ENCODE data around the gene SAMHD1. TPM values are rescaled to one million over a fixed set of nuclear protein-coding genes. Genes with fewer than 3 reads are reported as not detected.

The SAMHD1 gene
- total and polyA plus RNA-seq, 2 of the 13 experiments (the other 11 are each of a cell fraction or from before 2014, with no cell fraction given): 16.9 to 43.5 TPM

DNA sequence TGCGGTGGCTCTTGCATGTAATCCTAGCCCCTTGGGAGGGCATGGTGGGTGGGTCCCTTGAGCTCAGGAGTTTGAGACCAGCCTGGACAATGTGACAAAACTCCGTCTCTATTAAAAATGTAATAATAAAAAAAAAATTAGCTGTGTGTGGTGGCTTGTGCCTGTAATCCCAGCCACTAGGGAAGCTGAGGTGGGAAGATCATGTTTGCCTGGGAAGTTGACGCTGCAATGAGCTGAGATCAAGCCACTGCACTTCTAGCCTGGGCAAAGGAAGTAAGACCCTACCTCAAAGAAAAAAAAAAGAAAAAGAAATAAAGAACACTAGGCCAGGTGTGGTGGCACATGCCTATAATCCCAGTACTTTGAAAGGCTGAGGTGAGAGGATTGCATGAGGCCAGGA lies 4.5 kb upstream of the SAMHD1 start:
- H3K4me2 ChIP-seq (ENCODE audit: low read depth, low read length): 0 out of 2 replicates have a peak overlapping the region, but pooled peaks have one; percentile 71
- H3K4me3 ChIP-seq (replicated peaks in 1 of 3; ENCODE audit: insufficient read depth in 1 of 3, low read depth in 2 of 3, low read length in 3 of 3): no peak overlapping the region
- H4K20me1 ChIP-seq (ENCODE audit: insufficient read depth, low read length): no peaks in the 10 kb centered on the region
- no TSS peak for BruUV-seq (replicated peaks)
- FAIRE-seq: no peak
- no peaks in the 10 kb centered on the region for H3K79me2 ChIP-seq (ENCODE audit: insufficient read depth, low read length)
- peaks cover 88% of the 10 kb centered on the region for H3K4me1 ChIP-seq (ENCODE audit: insufficient read depth, low read length)
- H3K27me3 ChIP-seq (ENCODE audit: control insufficient read depth in 1 of 2, insufficient read depth in 2 of 2, low read length in 2 of 2): no peaks in the 10 kb centered on the region; a peak in 1 of 5 replicates
- ChIA-PET CTCF (ENCODE audit: low intra/inter-chr PET ratio, low total read pairs) (no interaction called here), POLR2A (interaction anchor here (1.3 to 1.6 kb wide), 2 partner anchors 23 to 140 kb away, joined by 3 read pairs; partner anchors contain the start of gene RBL1)
- H3K36me3 ChIP-seq (replicated peaks in 1 of 2; ENCODE audit: control insufficient read depth in 1 of 2, insufficient read depth in 2 of 2, low read length in 2 of 2): no peaks in the 10 kb centered on the region
- no peak overlapping the region for H2AFZ ChIP-seq (ENCODE audit: low read length)
- no peak for ATAC-seq
- no peak overlapping the region for H3K27ac ChIP-seq (ENCODE audit: extremely low read length, insufficient read depth, low read length)
- WGBS (ENCODE audit: low lambda C conversion rate): 85% methylated on average over 3 of the region's 3 CpGs
- intact Hi-C loops (cut with micrococcal nuclease; ENCODE audit: unreplicated experiment) (loop anchor here (10.0 kb wide), 1 partner anchor 139 kb away; the partner anchor contains the start of gene RBL1), in situ Hi-C loops (cut with HindIII; ENCODE audit: extremely low pct_ligation_motif_present, low pct_unique_long_range_greater_than_20kb) (no loop called here)
- no peak for DNase-seq (ENCODE audit: low spot score)
- TF ChIP-seq ZNF501 (CRISPR knock-in tag; IDR thresholded peaks at IDR 0.05) (0 out of 2 replicates have a peak, but pooled peaks have one; percentile 2), ZNF567 (CRISPR knock-in tag; IDR thresholded peaks at IDR 0.05; ENCODE audit: borderline replicate concordance) (0 out of 2 replicates have a peak, but pooled peaks have one; percentile 21), NFE2L1 (CRISPR knock-in tag; IDR thresholded peaks at IDR 0.05; ENCODE audit: borderline replicate concordance) (0 out of 2 replicates have a peak, but pooled peaks have one; percentile 14), ZBTB2 (CRISPR knock-in tag; IDR thresholded peaks at IDR 0.05; ENCODE audit: low read depth) (no peak)
- no peak overlapping the region for H3K9ac ChIP-seq (ENCODE audit: insufficient read depth, low read depth, low read length)
- no peaks in the 10 kb centered on the region for H3K9me3 ChIP-seq (ENCODE audit: low read length)

GRCh38 chr20:36951979-36952738 lies 651 bp upstream of the SAMHD1 start:
- POLR2A ChIA-PET: interaction anchor here (1.0 to 1.5 kb wide), 2 partner anchors 70 to 226 kb away, joined by 3 to 7 read pairs; partner anchors contain the start of genes MROH8 and RPN2
- ATAC-seq (peak; percentile 3), FAIRE-seq (no peak), DNase-seq (ENCODE audit: low spot score) (no peak)
- Histone ChIP-seq H4K20me1 (ENCODE audit: insufficient read depth, low read length) (no peaks in the 10 kb centered on the region), H3K27ac (ENCODE audit: extremely low read length, insufficient read depth, low read length) (peak overlapping the region; percentile 72), H3K79me2 (ENCODE audit: insufficient read depth, low read length) (peaks cover 14% of the 10 kb centered on the region), H3K9me3 (ENCODE audit: low read length) (no peaks in the 10 kb centered on the region), H3K9ac (ENCODE audit: insufficient read depth, low read depth, low read length) (peak overlapping the region; percentile 67), H3K36me3 (replicated peaks in 1 of 2; ENCODE audit: control insufficient read depth in 1 of 2, insufficient read depth in 2 of 2, low read length in 2 of 2) (no peaks in the 10 kb centered on the region), H3K4me1 (ENCODE audit: insufficient read depth, low read length) (peaks cover 76% of the 10 kb centered on the region), H3K4me2 (ENCODE audit: low read depth, low read length) (peak overlapping the region; percentile 86), H2AFZ (ENCODE audit: low read length) (peak overlapping the region; percentile 85), H3K27me3 (ENCODE audit: control insufficient read depth in 1 of 2, insufficient read depth in 2 of 2, low read length in 2 of 2) (no peaks in the 10 kb centered on the region; a peak in 1 of 5 replicates), H3K4me3 (replicated peaks in 1 of 3; ENCODE audit: insufficient read depth in 1 of 3, low read depth in 2 of 3, low read length in 3 of 3) (peak overlapping the region; percentile 64 to 98 (median 88))
- CTCF ChIA-PET (ENCODE audit: low intra/inter-chr PET ratio, low total read pairs): no interaction called here
- 7% methylated on average over 11 of the region's 11 CpGs for WGBS (ENCODE audit: low lambda C conversion rate)
- in situ Hi-C loops (cut with HindIII; ENCODE audit: extremely low pct_ligation_motif_present, low pct_unique_long_range_greater_than_20kb) (no loop called here), intact Hi-C loops (cut with micrococcal nuclease; ENCODE audit: unreplicated experiment) (loop anchor here (10.0 kb wide), 1 partner anchor 143 kb away; the partner anchor contains the start of gene RBL1)
- BruUV-seq (replicated peaks): TSS peak; percentile 91
- TF ChIP-seq BCL6 (CRISPR knock-in tag; IDR thresholded peaks at IDR 0.05) (0 out of 2 replicates have a peak, but pooled peaks have one; percentile 1), MTF2 (CRISPR knock-in tag; IDR thresholded peaks at IDR 0.05; ENCODE audit: borderline replicate concordance) (no peak; the same call in 1 of the 2 replicates), ZBTB42 (CRISPR knock-in tag; IDR thresholded peaks at IDR 0.05) (0 out of 2 replicates have a peak, but pooled peaks have one; percentile 7), KLF6 (CRISPR knock-in tag; IDR thresholded peaks at IDR 0.05) (no peak), ATAD3A (CRISPR knock-in tag; IDR thresholded peaks at IDR 0.05) (no peak), HDAC2 (CRISPR knock-in tag; IDR thresholded peaks at IDR 0.05) (no peak), ZBTB38 (CRISPR knock-in tag; IDR thresholded peaks at IDR 0.05) (no peak), ZNF383 (CRISPR knock-in tag; IDR thresholded peaks at IDR 0.05; ENCODE audit: borderline replicate concordance) (no peak), EP300 (IDR thresholded peaks at IDR 0.05; ENCODE audit: low read depth in 2 of 2, low read length in 2 of 2) (no peak), EP300 (CRISPR knock-in tag; IDR thresholded peaks at IDR 0.05; ENCODE audit: borderline replicate concordance) (no peak), ZSCAN20 (CRISPR knock-in tag; IDR thresholded peaks at IDR 0.05; ENCODE audit: borderline replicate concordance) (peak; percentile 62; the same call in 1 of the 2 replicates), ZNF350 (CRISPR knock-in tag; IDR thresholded peaks at IDR 0.05; ENCODE audit: borderline replicate concordance, low read depth) (no peak; the same call in 1 of the 2 replicates)
